CD4-positive, alpha-beta T cell (primary cell): ENCODE data around the gene MTM1. TPM values are rescaled to one million over a fixed set of nuclear protein-coding genes. Genes with fewer than 3 reads are reported as not detected.

Experiments
- ATAC-seq: fragments of 200-7000 bp; cut with Tn5 transposase; one replicate; pipeline ENCODE4 v1.10.0; 2022; ENCODE audit warnings: mild to moderate bottlenecking; ENCODE audit not compliant: poor library complexity
- CTCF ChIA-PET: fragments of 350-600 bp; sonication (Branson Sonifier 250); formaldehyde crosslinking; loops from one replicate; lab custom pipeline; 2021; ENCODE audit warnings: antibody characterized with exemption, inconsistent platforms; lab: Charles Lee
- POLR2A ChIA-PET: fragments of 350-600 bp; sonication (Branson Sonifier 250); formaldehyde crosslinking; loops from one replicate; lab custom pipeline; 2021; ENCODE audit warnings: antibody characterized with exemption, inconsistent platforms; lab: Charles Lee
- DNase-seq, 14 experiments: peaks; one replicate each; pipeline ENCODE4 v3.0.0-alpha.2; 2013 to 2020; ENCODE audit warnings: mixed read lengths in 2 of 14
- H3K27ac ChIP-seq, 2 donors: one replicate each; pipeline versions ENCODE4 v1.5.1 to v1.7.0; 2013; ENCODE audit warnings: low read length in 2 of 2, low read depth in 1 of 2, mild to moderate bottlenecking in 1 of 2
- H3K27me3 ChIP-seq, 2 experiments: 1 replicate in 1 of 2; 2 replicates in 1 of 2; pipeline versions ENCODE4 v1.6.1 to v1.7.0; 2013; ENCODE audit warnings: low read length in 2 of 2, control low read depth in 1 of 2, mild to moderate bottlenecking in 1 of 2, moderate library complexity in 1 of 2; ENCODE audit not compliant: insufficient read depth in 2 of 2, control insufficient read depth in 1 of 2
- H3K36me3 ChIP-seq: one replicate; pipeline ENCODE4 v1.6.1; 2013; ENCODE audit warnings: low read length, control low read depth; ENCODE audit not compliant: insufficient read depth
- H3K4me1 ChIP-seq: one replicate; pipeline ENCODE4 v1.6.1; 2013; ENCODE audit warnings: low read length, control low read depth; ENCODE audit not compliant: insufficient read depth
- H3K4me3 ChIP-seq: one replicate; pipeline ENCODE4 v1.5.1; 2013; ENCODE audit warnings: mild to moderate bottlenecking, low read length, moderate library complexity
- H3K9me3 ChIP-seq, 2 experiments: 1 replicate in 1 of 2; 2 replicates in 1 of 2; pipeline versions ENCODE4 v1.6.1 to v1.7.0; 2013; ENCODE audit warnings: low read length in 2 of 2, mild to moderate bottlenecking in 2 of 2, control low read depth in 1 of 2, moderate library complexity in 1 of 2; ENCODE audit not compliant: control insufficient read depth in 1 of 2, insufficient read depth in 1 of 2
- H3K27ac Mint-ChIP-seq: one replicate; pipeline ENCODE4 v1.8.0; 2020; ENCODE audit warnings: mixed read lengths
- H3K27me3 Mint-ChIP-seq: one replicate; pipeline ENCODE4 v1.8.0; 2021; ENCODE audit warnings: mixed read lengths
- H3K36me3 Mint-ChIP-seq: one replicate; pipeline ENCODE4 v1.8.0; 2021; ENCODE audit warnings: low read depth, mixed read lengths
- H3K4me1 Mint-ChIP-seq: one replicate; pipeline ENCODE4 v1.8.0; 2021; ENCODE audit warnings: low read depth, mixed read lengths
- H3K4me3 Mint-ChIP-seq: one replicate; pipeline ENCODE4 v1.8.0; 2020; ENCODE audit warnings: mild to moderate bottlenecking, mixed read lengths
- H3K9me3 Mint-ChIP-seq: one replicate; pipeline ENCODE4 v1.8.0; 2020; ENCODE audit warnings: mixed read lengths
- intact Hi-C, 2 experiments: fragments of 100-400 bp; cut with DNase I in 1 of 2; cut with micrococcal nuclease in 1 of 2; formaldehyde crosslinking; loops; one replicate each; pipeline versions ENCODE4 v1.15.1 to v1.9.0; 2023 to 2025; cut with DNase I, micrococcal nuclease
- total RNA-seq, 174 experiments: library from RNA in 2 of 174; stranded (reverse) in 2 of 174; gene quantifications; one replicate each; pipeline ENCODE4 v1.2.3 and lab custom pipeline; 2021 to 2026
- TF ChIP-seq, protein P1 (sequence below): fragments of 200-600 bp; IDR thresholded peaks from one replicate; pipeline ENCODE4 v1.8.0; 2022; ENCODE audit warnings: antibody characterized with exemption, mild to moderate bottlenecking

The MTM1 gene
- total RNA-seq, 2 experiments from 2014 or later, result 20.6 to 26.9 TPM

DNA sequence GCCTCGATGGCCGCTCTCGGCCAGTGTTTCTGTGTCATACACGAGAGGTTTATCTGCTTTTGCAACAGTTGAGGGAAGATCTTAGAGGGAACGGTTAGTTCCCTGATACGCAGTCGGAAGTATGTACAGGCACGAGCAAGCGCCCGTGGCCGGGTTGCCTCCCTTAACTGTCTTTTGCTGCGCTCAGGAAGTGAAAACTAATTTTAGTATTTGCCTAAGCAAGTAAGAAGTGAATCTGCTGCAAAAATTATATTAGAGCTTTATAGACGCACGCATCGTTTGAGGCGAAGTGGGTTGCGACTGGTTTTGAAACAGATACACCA, 695 bp downstream of the MTM1 start:
- Mint-ChIP-seq H3K36me3 (peaks cover 4% of the 10 kb centered on the region), H3K4me3 (peak overlapping the region; percentile 98), H3K4me1 (peaks cover 50% of the 10 kb centered on the region), H3K27me3 (no peaks in the 10 kb centered on the region), H3K27ac (peak overlapping the region; percentile 95), H3K9me3 (no peaks in the 10 kb centered on the region)
- Histone ChIP-seq H3K27ac (peak overlapping the region; percentile 40 to 72), H3K4me1 (peaks cover 32% of the 10 kb centered on the region), H3K4me3 (peak overlapping the region; percentile 62), H3K27me3 (no peaks in the 10 kb centered on the region), H3K9me3 (no peaks in the 10 kb centered on the region), H3K36me3 (no peaks in the 10 kb centered on the region)
- intact Hi-C loops, result loop anchor here (2.0 to 10.0 kb wide), 4 partner anchors 22 to 1034 kb away; partner anchors contain the start of genes CD99L2 (in 1 of the 2) and MTMR1 (in 1 of the 2)
- TF ChIP-seq, protein P1, sequence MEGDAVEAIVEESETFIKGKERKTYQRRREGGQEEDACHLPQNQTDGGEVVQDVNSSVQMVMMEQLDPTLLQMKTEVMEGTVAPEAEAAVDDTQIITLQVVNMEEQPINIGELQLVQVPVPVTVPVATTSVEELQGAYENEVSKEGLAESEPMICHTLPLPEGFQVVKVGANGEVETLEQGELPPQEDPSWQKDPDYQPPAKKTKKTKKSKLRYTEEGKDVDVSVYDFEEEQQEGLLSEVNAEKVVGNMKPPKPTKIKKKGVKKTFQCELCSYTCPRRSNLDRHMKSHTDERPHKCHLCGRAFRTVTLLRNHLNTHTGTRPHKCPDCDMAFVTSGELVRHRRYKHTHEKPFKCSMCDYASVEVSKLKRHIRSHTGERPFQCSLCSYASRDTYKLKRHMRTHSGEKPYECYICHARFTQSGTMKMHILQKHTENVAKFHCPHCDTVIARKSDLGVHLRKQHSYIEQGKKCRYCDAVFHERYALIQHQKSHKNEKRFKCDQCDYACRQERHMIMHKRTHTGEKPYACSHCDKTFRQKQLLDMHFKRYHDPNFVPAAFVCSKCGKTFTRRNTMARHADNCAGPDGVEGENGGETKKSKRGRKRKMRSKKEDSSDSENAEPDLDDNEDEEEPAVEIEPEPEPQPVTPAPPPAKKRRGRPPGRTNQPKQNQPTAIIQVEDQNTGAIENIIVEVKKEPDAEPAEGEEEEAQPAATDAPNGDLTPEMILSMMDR, result no peak
- POLR2A ChIA-PET, result interaction anchor here (0.7 to 6.0 kb wide), 5 partner anchors 22 to 630 kb away, joined by 3 to 68 read pairs (median 10); partner anchors contain the start of gene EOLA2
- CTCF ChIA-PET, result no interaction called here
- DNase-seq (peak; percentile 18 to 69 (median 38)), ATAC-seq (peak; percentile 28)

DNA sequence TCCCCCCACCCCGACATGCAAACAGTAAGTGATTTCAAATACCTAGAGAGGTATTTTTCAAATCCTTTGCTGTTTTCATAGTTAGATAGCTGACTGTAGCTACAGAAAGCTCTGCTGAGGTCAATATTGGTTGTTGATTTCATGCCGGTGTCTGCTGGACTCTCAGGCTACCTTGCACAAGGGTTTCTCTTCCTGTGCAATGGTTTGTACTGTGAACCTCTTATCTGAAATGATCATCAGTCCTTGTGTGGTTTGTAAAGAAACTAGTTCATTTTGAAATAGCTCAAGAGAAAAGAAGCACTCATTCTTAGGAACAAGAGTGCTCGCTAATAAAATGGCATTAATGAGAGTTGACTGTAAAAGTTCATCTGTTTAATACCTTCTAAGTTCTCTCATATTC, 2.1 kb downstream of the MTM1 start:
- no peak for ATAC-seq
- Histone ChIP-seq H3K4me3 (peak overlapping the region; percentile 62), H3K27me3 (no peaks in the 10 kb centered on the region), H3K27ac (peak overlapping the region; percentile 13 to 48), H3K4me1 (peaks cover 44% of the 10 kb centered on the region), H3K9me3 (no peaks in the 10 kb centered on the region), H3K36me3 (no peaks in the 10 kb centered on the region)
- H3K4me1 Mint-ChIP-seq, result peaks cover 64% of the 10 kb centered on the region
- no peaks in the 10 kb centered on the region for H3K9me3 Mint-ChIP-seq
- peak overlapping the region; percentile 98 for H3K4me3 Mint-ChIP-seq
- TF ChIP-seq, protein P1, result no peak
- ChIA-PET POLR2A (interaction anchor here (0.8 to 6.0 kb wide), 4 partner anchors 13 to 92 kb away, joined by 3 to 68 read pairs (median 4); no protein-coding TSS in a partner anchor), CTCF (interaction anchor here (1.2 to 1.3 kb wide), 2 partner anchors 17 to 205 kb away, joined by 3 to 4 read pairs; no protein-coding TSS in a partner anchor)
- intact Hi-C loops, result loop anchor here (10.0 kb wide), 2 partner anchors 124 to 206 kb away; partner anchors contain the start of genes MAMLD1 (in 1 of the 2) and MTMR1 (in 1 of the 2)
- H3K27me3 Mint-ChIP-seq, result no peaks in the 10 kb centered on the region
- H3K27ac Mint-ChIP-seq, result peak overlapping the region; percentile 95
- peak in 3 of 14 experiments; percentile 31 to 46 (median 45) for DNase-seq
- peaks cover 4% of the 10 kb centered on the region for H3K36me3 Mint-ChIP-seq

DNA sequence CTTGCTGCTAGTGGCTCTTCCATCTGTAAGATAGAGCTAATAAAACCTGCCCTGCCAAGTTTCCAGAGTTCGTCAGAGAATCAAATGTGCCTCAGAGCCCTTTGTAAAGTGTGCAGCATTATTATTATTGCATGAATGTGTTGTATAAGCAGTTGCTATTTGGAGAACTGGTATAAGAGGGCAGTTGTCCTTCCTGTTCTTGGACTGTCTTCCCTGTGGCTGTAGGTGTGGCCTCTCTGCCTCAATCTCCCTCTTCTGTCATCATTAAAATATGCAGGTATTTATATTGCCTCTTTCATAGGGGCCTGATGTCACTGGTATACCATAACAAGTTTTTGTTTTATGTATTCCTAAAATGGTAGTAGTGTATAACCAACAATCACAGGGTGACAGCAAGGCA, 3.8 kb downstream of the MTM1 start:
- peak overlapping the region in 1 of 2 donors; percentile 7 for H3K27ac ChIP-seq
- H3K27me3 ChIP-seq, result no peaks in the 10 kb centered on the region
- H3K27ac Mint-ChIP-seq, result peak overlapping the region; percentile 95
- H3K36me3 Mint-ChIP-seq, result peaks cover 4% of the 10 kb centered on the region
- H3K4me1 ChIP-seq, result peaks cover 48% of the 10 kb centered on the region
- intact Hi-C loops, result loop anchor here (10.0 kb wide), 2 partner anchors 123 to 207 kb away; partner anchors contain the start of genes MAMLD1 (in 1 of the 2) and MTMR1 (in 1 of the 2)
- H3K4me3 ChIP-seq, result peak overlapping the region; percentile 62
- ChIA-PET POLR2A (interaction anchor here (0.9 to 6.0 kb wide), 3 partner anchors 15 to 162 kb away, joined by 3 to 68 read pairs (median 5); no protein-coding TSS in a partner anchor), CTCF (no interaction called here)
- no peak for DNase-seq
- H3K4me3 Mint-ChIP-seq, result peak overlapping the region; percentile 98
- ATAC-seq, result no peak
- no peaks in the 10 kb centered on the region for H3K9me3 ChIP-seq
- no peaks in the 10 kb centered on the region for H3K27me3 Mint-ChIP-seq
- no peaks in the 10 kb centered on the region for H3K36me3 ChIP-seq
- H3K9me3 Mint-ChIP-seq, result no peaks in the 10 kb centered on the region
- H3K4me1 Mint-ChIP-seq, result peaks cover 81% of the 10 kb centered on the region
- TF ChIP-seq, protein P1, result no peak
